GM12878 (cell line): Measurements from ENCODE around the gene TRIM58. TPM values are rescaled to one million over a fixed set of nuclear protein-coding genes. Genes with fewer than 3 reads are reported as not detected.

Experiments
- ATAC-seq: fragments of 200-7000 bp; cut with Tn5 transposase; 3 replicates; pipeline ENCODE4 v1.9.1; 2020; ENCODE audit warnings: mild to moderate bottlenecking, moderate library complexity
- BruUV-seq: library from RNA; stranded (reverse); fragments of 400-500 nt; replicated peaks from 2 replicates; lab custom pipeline; 2021; lab: Mats Ljungman, UMichigan
- CTCF ChIA-PET: fragments of 300-600 bp; sonication (Branson Sonifier 250); formaldehyde crosslinking; extraction: SDS; loops from one replicate; lab custom pipeline; 2021; ENCODE audit warnings: inconsistent platforms; lab: Yijun Ruan, JAX
- POLR2A ChIA-PET: fragments of 350-600 bp; formaldehyde crosslinking; extraction: SDS; loops from one replicate; lab custom pipeline; 2021; ENCODE audit warnings: inconsistent platforms; lab: Charles Lee
- RAD21 ChIA-PET: fragments of 300-600 bp; sonication (Branson Sonifier 250); formaldehyde crosslinking; loops from one replicate; lab custom pipeline; 2023; ENCODE audit warnings: antibody characterized with exemption; ENCODE audit not compliant: unreplicated experiment; lab: Charles Lee
- SMC1A ChIA-PET: fragments of 300-600 bp; sonication (Branson Sonifier 250); formaldehyde crosslinking; loops from one replicate; lab custom pipeline; 2023; ENCODE audit not compliant: unreplicated experiment, uncharacterized antibody; lab: Charles Lee
- DNase-seq: peaks from one replicate; pipeline ENCODE4 v3.0.0-alpha.2; 2011; ENCODE audit warnings: low read depth, low spot score
- FAIRE-seq: peaks from 3 replicates; lab custom pipeline; 2011; peaks lifted over from hg19 to GRCh38; lab: Jason Lieb, UNC
- H2AFZ ChIP-seq: 2 replicates; pipeline ENCODE4 v1.6.0; 2011; ENCODE audit warnings: low read depth, low read length, control low read depth; ENCODE audit not compliant: control insufficient read depth
- H3K27ac ChIP-seq: 2 replicates; pipeline ENCODE4 v1.5.1; 2011; ENCODE audit warnings: control low read depth; ENCODE audit not compliant: control insufficient read depth, insufficient read depth
- H3K27me3 ChIP-seq, 2 experiments: replicated peaks in 1 of 2; 2 replicates each; pipeline versions ENCODE4 v1.6.0 to v1.6.1; 2011; ENCODE audit warnings: low read length in 1 of 2; ENCODE audit not compliant: control insufficient read depth in 2 of 2, insufficient read depth in 2 of 2
- H3K36me3 ChIP-seq, 2 experiments: 2 replicates each; pipeline ENCODE4 v1.5.1; 2011; ENCODE audit warnings: low read length in 1 of 2; ENCODE audit not compliant: control insufficient read depth in 2 of 2, insufficient read depth in 2 of 2
- H3K4me1 ChIP-seq: 2 replicates; pipeline ENCODE4 v1.6.1; 2011; ENCODE audit warnings: mild to moderate bottlenecking, low read length, moderate library complexity, mixed read lengths; ENCODE audit not compliant: control insufficient read depth, insufficient read depth
- H3K4me2 ChIP-seq: 2 replicates; pipeline ENCODE4 v1.6.0; 2011; ENCODE audit warnings: control low read depth; ENCODE audit not compliant: control insufficient read depth, insufficient read depth
- H3K4me3 ChIP-seq: fragments of 200-600 bp; sonication (generic); 2 replicates; pipeline ENCODE4 v1.5.1; 2016
- H3K79me2 ChIP-seq: 2 replicates; pipeline ENCODE4 v1.6.0; 2011; ENCODE audit warnings: low read length; ENCODE audit not compliant: control insufficient read depth, insufficient read depth
- H3K9ac ChIP-seq: 2 replicates; pipeline ENCODE4 v1.8.0; 2011; ENCODE audit warnings: low read length, control low read depth, mixed read lengths; ENCODE audit not compliant: control insufficient read depth, insufficient read depth
- H3K9me3 ChIP-seq: replicated peaks from 3 replicates; pipeline ENCODE4 v1.5.1; 2011; ENCODE audit warnings: mild to moderate bottlenecking, low read length; ENCODE audit not compliant: control insufficient read depth, insufficient read depth
- H4K20me1 ChIP-seq: 2 replicates; pipeline ENCODE4 v1.6.0; 2011; ENCODE audit not compliant: control insufficient read depth, insufficient read depth
- BACH1 ChIP-seq: fragments of 450-650 bp; IDR thresholded peaks from 2 replicates; pipeline ENCODE4 v1.6.1; 2017; ENCODE audit warnings: mild to moderate bottlenecking, borderline replicate concordance
- CBFB ChIP-seq: IDR thresholded peaks from 2 replicates; pipeline ENCODE4 v1.6.1; 2016; ENCODE audit warnings: antibody characterized with exemption, low read depth
- CBX5 ChIP-seq: sonication (generic); IDR thresholded peaks from 2 replicates; pipeline ENCODE4 v1.6.1; 2016; ENCODE audit warnings: low read depth, moderate library complexity, mild to moderate bottlenecking, inconsistent platforms
- CEBPB ChIP-seq, 2 experiments: fragments of 150-350 bp in 1 of 2; IDR thresholded peaks; 2 replicates each; pipeline ENCODE4 v1.6.1; 2012 to 2014; ENCODE audit warnings: low read depth in 2 of 2, low read length in 2 of 2, borderline replicate concordance in 1 of 2, inconsistent platforms in 1 of 2
- CREB1 ChIP-seq: IDR thresholded peaks from 2 replicates; pipeline ENCODE4 v1.6.1; 2012; ENCODE audit warnings: low read depth, mild to moderate bottlenecking, inconsistent platforms
- CREM ChIP-seq: IDR thresholded peaks from 2 replicates; pipeline ENCODE4 v1.6.1; 2014; ENCODE audit warnings: antibody characterized with exemption, low read depth
- EED ChIP-seq: sonication (generic); IDR thresholded peaks from 2 replicates; pipeline ENCODE4 v1.6.1; 2016; ENCODE audit warnings: antibody characterized with exemption, low read depth
- FOXK2 ChIP-seq: fragments of 450-650 bp; IDR thresholded peaks from 2 replicates; pipeline ENCODE4 v1.6.1; 2017; ENCODE audit warnings: mild to moderate bottlenecking, moderate library complexity
- KDM1A ChIP-seq: fragments of 200-600 bp; sonication (generic); IDR thresholded peaks from 2 replicates; pipeline ENCODE4 v1.6.1; 2016; ENCODE audit warnings: borderline replicate concordance
- KLF5 ChIP-seq: fragments of 450-650 bp; IDR thresholded peaks from 2 replicates; pipeline ENCODE4 v1.6.1; 2014; ENCODE audit warnings: mild to moderate bottlenecking; ENCODE audit not compliant: partially characterized antibody
- POLR2AphosphoS5 ChIP-seq: IDR thresholded peaks from 2 replicates; pipeline ENCODE4 v1.6.1; 2011; ENCODE audit warnings: mild to moderate bottlenecking, low read length, inconsistent platforms
- SMARCA5 ChIP-seq: fragments of 450-650 bp; IDR thresholded peaks from 2 replicates; pipeline ENCODE4 v1.6.1; 2017; ENCODE audit warnings: mild to moderate bottlenecking
- SREBF2 ChIP-seq: IDR thresholded peaks from 2 replicates; pipeline ENCODE4 v1.6.1; 2012; ENCODE audit warnings: mild to moderate bottlenecking, low read length
- ZNF24 ChIP-seq: fragments of 450-650 bp; IDR thresholded peaks from 2 replicates; pipeline ENCODE4 v1.6.1; 2017; ENCODE audit warnings: antibody characterized with exemption, mild to moderate bottlenecking
- ZSCAN29 ChIP-seq: fragments of 450-650 bp; IDR thresholded peaks from 2 replicates; pipeline ENCODE4 v1.6.1; 2017; ENCODE audit warnings: mild to moderate bottlenecking, moderate library complexity
- WGBS: methylation state at CpG from one replicate; pipeline ENCODE4 v1.1.6; 2016; ENCODE audit warnings: low lambda C conversion rate; ENCODE audit not compliant: insufficient replicate concordance, insufficient coverage; ENCODE audit errors: missing lambda C conversion rate; 5-methylcytosine and 5-hydroxymethylcytosine counted together
- in situ Hi-C: fragments of 300-500 bp; cut with MboI; formaldehyde crosslinking; loops from 9 replicates; pipeline ENCODE4 v1.14.3; 2018; ENCODE audit warnings: mixed read lengths
- intact Hi-C: fragments of 100-400 bp; cut with micrococcal nuclease; formaldehyde crosslinking; loops from one replicate; pipeline ENCODE4 v1.14.2; 2022; ENCODE audit not compliant: unreplicated experiment
- polyA plus RNA-seq, 11 experiments: library from polyadenylated mRNA; depleted of rRNA in 4 of 11; unstranded in 6 of 11; stranded (reverse) in 5 of 11; fragments of >200 nt; fragmentation: Nextera tagmentation in 4 of 11; fragmentation: Illumina TruSeq in 1 of 11; extraction: Ambion mirVana in 4 of 11; extraction: Trizol in 1 of 11; gene quantifications; 1 replicate in 1 of 11; 2 replicates in 10 of 11; pipeline versions ENCODE4 v1.2.1 to v1.2.3, GENCODE V29; 2011 to 2016; ENCODE audit warnings: inconsistent platforms in 2 of 11, missing spikeins in 2 of 11, low read depth in 1 of 11
- total RNA-seq, 4 experiments: library from RNA; depleted of rRNA in 3 of 4; stranded (reverse); fragments of >200 nt in 3 of 4; fragmentation: Illumina TruSeq in 1 of 4; extraction: Trizol in 1 of 4; gene quantifications; 2 replicates each; pipeline versions ENCODE4 v1.2.1 to v1.2.3, GENCODE V29; 2013 to 2021
- TF ChIP-seq, protein P1 (sequence below): IDR thresholded peaks from 2 replicates; pipeline ENCODE4 v1.6.1; 2012; ENCODE audit warnings: low read depth, low read length, improper control_type of control experiment
- TF ChIP-seq, protein P2 (sequence below): fragments of 450-650 bp; IDR thresholded peaks from 2 replicates; pipeline ENCODE4 v1.6.1; 2016; ENCODE audit warnings: mild to moderate bottlenecking, moderate library complexity, borderline replicate concordance
- TF ChIP-seq, protein P3 (sequence below): fragments of 450-650 bp; formaldehyde crosslinking; IDR thresholded peaks from 2 replicates; pipeline ENCODE4 v1.5.0; 2022; ENCODE audit warnings: mild to moderate bottlenecking, missing genetic modification characterization

Gene TRIM58
- total and polyA plus RNA-seq, 10 of the 15 experiments (the other 5 are each of a cell fraction or from before 2014, with no cell fraction given), result not detected

DNA sequence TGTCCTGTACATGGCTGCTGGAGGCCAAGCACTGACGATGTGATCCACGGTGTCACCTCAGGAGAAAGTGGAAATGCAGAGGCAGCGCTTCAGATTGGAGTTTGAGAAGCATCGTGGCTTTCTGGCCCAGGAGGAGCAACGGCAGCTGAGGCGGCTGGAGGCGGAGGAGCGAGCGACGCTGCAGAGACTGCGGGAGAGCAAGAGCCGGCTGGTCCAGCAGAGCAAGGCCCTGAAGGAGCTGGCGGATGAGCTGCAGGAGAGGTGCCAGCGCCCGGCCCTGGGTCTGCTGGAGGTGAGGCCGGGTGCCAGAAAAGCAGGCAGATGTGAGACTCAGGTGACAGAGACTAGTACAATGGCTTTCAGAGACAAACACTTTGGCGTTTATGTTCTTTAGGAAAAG is 7.7 kb downstream of the TRIM58 start:
- intact Hi-C loops (no loop called here), in situ Hi-C loops (no loop called here)
- no peak for ATAC-seq
- 53% methylated on average over 17 of the region's 17 CpGs for WGBS
- ChIA-PET CTCF (no interaction called here), SMC1A (no interaction called here), RAD21 (no interaction called here), POLR2A (no interaction called here)
- BruUV-seq, result no TSS peak
- H3K4me1 ChIP-seq, result no peaks in the 10 kb centered on the region
- H3K4me2 ChIP-seq, result no peak overlapping the region
- H3K9ac ChIP-seq, result no peak overlapping the region
- H4K20me1 ChIP-seq, result no peaks in the 10 kb centered on the region
- no peak overlapping the region for H3K4me3 ChIP-seq
- H3K9me3 ChIP-seq, result no peaks in the 10 kb centered on the region
- no peaks in the 10 kb centered on the region for H3K79me2 ChIP-seq
- no peaks in the 10 kb centered on the region for H3K36me3 ChIP-seq
- H3K27me3 ChIP-seq, result no peaks in the 10 kb centered on the region
- FAIRE-seq, result no peak
- no peak overlapping the region for H2AFZ ChIP-seq
- TF ChIP-seq, protein P1, sequence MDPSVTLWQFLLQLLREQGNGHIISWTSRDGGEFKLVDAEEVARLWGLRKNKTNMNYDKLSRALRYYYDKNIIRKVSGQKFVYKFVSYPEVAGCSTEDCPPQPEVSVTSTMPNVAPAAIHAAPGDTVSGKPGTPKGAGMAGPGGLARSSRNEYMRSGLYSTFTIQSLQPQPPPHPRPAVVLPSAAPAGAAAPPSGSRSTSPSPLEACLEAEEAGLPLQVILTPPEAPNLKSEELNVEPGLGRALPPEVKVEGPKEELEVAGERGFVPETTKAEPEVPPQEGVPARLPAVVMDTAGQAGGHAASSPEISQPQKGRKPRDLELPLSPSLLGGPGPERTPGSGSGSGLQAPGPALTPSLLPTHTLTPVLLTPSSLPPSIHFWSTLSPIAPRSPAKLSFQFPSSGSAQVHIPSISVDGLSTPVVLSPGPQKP, result no peak
- TF ChIP-seq SMARCA5, result no peak
- TF ChIP-seq ZNF24, result no peak
- no peak for TF ChIP-seq FOXK2
- no peak for TF ChIP-seq CREB1
- TF ChIP-seq ZSCAN29, result no peak
- TF ChIP-seq, protein P2, sequence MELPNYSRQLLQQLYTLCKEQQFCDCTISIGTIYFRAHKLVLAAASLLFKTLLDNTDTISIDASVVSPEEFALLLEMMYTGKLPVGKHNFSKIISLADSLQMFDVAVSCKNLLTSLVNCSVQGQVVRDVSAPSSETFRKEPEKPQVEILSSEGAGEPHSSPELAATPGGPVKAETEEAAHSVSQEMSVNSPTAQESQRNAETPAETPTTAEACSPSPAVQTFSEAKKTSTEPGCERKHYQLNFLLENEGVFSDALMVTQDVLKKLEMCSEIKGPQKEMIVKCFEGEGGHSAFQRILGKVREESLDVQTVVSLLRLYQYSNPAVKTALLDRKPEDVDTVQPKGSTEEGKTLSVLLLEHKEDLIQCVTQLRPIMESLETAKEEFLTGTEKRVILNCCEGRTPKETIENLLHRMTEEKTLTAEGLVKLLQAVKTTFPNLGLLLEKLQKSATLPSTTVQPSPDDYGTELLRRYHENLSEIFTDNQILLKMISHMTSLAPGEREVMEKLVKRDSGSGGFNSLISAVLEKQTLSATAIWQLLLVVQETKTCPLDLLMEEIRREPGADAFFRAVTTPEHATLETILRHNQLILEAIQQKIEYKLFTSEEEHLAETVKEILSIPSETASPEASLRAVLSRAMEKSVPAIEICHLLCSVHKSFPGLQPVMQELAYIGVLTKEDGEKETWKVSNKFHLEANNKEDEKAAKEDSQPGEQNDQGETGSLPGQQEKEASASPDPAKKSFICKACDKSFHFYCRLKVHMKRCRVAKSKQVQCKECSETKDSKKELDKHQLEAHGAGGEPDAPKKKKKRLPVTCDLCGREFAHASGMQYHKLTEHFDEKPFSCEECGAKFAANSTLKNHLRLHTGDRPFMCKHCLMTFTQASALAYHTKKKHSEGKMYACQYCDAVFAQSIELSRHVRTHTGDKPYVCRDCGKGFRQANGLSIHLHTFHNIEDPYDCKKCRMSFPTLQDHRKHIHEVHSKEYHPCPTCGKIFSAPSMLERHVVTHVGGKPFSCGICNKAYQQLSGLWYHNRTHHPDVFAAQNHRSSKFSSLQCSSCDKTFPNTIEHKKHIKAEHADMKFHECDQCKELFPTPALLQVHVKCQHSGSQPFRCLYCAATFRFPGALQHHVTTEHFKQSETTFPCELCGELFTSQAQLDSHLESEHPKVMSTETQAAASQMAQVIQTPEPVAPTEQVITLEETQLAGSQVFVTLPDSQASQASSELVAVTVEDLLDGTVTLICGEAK, result no peak
- no peak for TF ChIP-seq BACH1
- TF ChIP-seq EED, result no peak
- no peak for TF ChIP-seq CBX5
- no peak for TF ChIP-seq POLR2AphosphoS5
- TF ChIP-seq KLF5, result no peak
- no peak for TF ChIP-seq CREM
- no peak for TF ChIP-seq CEBPB (IDR thresholded peaks at IDR 0.05; ENCODE audit: borderline replicate concordance in 1 of 2, low read depth in 2 of 2, low read length in 2 of 2)
- TF ChIP-seq CBFB, result no peak
- TF ChIP-seq, protein P3, sequence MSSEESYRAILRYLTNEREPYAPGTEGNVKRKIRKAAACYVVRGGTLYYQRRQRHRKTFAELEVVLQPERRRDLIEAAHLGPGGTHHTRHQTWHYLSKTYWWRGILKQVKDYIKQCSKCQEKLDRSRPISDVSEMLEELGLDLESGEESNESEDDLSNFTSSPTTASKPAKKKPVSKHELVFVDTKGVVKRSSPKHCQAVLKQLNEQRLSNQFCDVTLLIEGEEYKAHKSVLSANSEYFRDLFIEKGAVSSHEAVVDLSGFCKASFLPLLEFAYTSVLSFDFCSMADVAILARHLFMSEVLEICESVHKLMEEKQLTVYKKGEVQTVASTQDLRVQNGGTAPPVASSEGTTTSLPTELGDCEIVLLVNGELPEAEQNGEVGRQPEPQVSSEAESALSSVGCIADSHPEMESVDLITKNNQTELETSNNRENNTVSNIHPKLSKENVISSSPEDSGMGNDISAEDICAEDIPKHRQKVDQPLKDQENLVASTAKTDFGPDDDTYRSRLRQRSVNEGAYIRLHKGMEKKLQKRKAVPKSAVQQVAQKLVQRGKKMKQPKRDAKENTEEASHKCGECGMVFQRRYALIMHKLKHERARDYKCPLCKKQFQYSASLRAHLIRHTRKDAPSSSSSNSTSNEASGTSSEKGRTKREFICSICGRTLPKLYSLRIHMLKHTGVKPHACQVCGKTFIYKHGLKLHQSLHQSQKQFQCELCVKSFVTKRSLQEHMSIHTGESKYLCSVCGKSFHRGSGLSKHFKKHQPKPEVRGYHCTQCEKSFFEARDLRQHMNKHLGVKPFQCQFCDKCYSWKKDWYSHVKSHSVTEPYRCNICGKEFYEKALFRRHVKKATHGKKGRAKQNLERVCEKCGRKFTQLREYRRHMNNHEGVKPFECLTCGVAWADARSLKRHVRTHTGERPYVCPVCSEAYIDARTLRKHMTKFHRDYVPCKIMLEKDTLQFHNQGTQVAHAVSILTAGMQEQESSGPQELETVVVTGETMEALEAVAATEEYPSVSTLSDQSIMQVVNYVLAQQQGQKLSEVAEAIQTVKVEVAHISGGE (CRISPR knock-in tag), result no peak
- TF ChIP-seq SREBF2, result no peak
- no peak for TF ChIP-seq KDM1A
- DNase-seq, result no peak
- no peak overlapping the region for H3K27ac ChIP-seq
